ENCODE measurements around the gene MBNL1.

The MBNL1 gene

DNA sequence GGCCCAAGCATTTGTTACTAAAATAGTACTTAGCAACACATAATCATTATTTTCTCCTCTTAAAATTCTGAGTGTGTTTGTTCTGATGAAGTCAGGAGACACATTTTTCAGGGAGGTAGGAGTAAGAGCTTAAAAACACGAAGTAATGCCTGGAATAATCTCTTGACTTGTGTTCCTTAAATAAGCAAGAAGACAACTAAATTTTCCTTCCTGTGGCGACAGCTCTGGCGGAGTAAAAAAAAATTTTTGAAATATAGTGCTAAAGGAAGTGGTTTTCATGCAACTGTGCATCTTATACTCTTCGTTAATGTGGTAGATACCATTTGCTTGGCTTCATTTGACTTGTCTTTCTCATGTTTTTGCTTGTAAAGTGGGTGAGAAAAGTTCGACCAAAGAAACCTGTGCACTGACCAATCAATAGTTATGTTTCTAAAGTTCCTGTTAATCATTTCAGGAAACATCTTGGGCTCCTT is 11.1 kb upstream of the MBNL1 start:
- no peaks in the 10 kb centered on the region for H3K9me2 ChIP-seq (replicated peaks; ENCODE audit: insufficient read depth, low read length)
- no peaks in the 10 kb centered on the region for H3K79me2 ChIP-seq (ENCODE audit: low read length)
- DNase-seq, result no peak
- H3K4me2 ChIP-seq (ENCODE audit: low read depth, low read length), result no peak overlapping the region
- no peak overlapping the region for H3K4me3 ChIP-seq (ENCODE audit: low read length)
- no peak overlapping the region for H3K27ac ChIP-seq (ENCODE audit: low read length)
- H3F3A ChIP-seq (ENCODE audit: insufficient read depth, low read length), result no peaks in the 10 kb centered on the region
- H3K9ac ChIP-seq (ENCODE audit: low read length), result no peak overlapping the region
- H2AFZ ChIP-seq (ENCODE audit: low read length), result no peak overlapping the region
- TF ChIP-seq EZH2phosphoT487 (IDR thresholded peaks at IDR 0.05; ENCODE audit: low read length) (no peak), EZH2 (optimal IDR thresholded peaks at IDR 0.05; ENCODE audit: low read depth, low read length) (no peak)
- TF ChIP-seq, protein P1, sequence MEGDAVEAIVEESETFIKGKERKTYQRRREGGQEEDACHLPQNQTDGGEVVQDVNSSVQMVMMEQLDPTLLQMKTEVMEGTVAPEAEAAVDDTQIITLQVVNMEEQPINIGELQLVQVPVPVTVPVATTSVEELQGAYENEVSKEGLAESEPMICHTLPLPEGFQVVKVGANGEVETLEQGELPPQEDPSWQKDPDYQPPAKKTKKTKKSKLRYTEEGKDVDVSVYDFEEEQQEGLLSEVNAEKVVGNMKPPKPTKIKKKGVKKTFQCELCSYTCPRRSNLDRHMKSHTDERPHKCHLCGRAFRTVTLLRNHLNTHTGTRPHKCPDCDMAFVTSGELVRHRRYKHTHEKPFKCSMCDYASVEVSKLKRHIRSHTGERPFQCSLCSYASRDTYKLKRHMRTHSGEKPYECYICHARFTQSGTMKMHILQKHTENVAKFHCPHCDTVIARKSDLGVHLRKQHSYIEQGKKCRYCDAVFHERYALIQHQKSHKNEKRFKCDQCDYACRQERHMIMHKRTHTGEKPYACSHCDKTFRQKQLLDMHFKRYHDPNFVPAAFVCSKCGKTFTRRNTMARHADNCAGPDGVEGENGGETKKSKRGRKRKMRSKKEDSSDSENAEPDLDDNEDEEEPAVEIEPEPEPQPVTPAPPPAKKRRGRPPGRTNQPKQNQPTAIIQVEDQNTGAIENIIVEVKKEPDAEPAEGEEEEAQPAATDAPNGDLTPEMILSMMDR (IDR thresholded peaks at IDR 0.05; ENCODE audit: low read length), result no peak
- no peaks in the 10 kb centered on the region for H3K4me1 ChIP-seq (ENCODE audit: low read length)
- no peaks in the 10 kb centered on the region for H3K36me3 ChIP-seq (replicated peaks; ENCODE audit: insufficient read depth, low read length)
- no peaks in the 10 kb centered on the region for H3K9me3 ChIP-seq (replicated peaks; ENCODE audit: insufficient read depth, low read length)
- no peaks in the 10 kb centered on the region for H4K20me1 ChIP-seq (ENCODE audit: insufficient read depth, low read length)
- no peaks in the 10 kb centered on the region for H3K27me3 ChIP-seq (replicated peaks; ENCODE audit: insufficient read depth, low read length)

DNA sequence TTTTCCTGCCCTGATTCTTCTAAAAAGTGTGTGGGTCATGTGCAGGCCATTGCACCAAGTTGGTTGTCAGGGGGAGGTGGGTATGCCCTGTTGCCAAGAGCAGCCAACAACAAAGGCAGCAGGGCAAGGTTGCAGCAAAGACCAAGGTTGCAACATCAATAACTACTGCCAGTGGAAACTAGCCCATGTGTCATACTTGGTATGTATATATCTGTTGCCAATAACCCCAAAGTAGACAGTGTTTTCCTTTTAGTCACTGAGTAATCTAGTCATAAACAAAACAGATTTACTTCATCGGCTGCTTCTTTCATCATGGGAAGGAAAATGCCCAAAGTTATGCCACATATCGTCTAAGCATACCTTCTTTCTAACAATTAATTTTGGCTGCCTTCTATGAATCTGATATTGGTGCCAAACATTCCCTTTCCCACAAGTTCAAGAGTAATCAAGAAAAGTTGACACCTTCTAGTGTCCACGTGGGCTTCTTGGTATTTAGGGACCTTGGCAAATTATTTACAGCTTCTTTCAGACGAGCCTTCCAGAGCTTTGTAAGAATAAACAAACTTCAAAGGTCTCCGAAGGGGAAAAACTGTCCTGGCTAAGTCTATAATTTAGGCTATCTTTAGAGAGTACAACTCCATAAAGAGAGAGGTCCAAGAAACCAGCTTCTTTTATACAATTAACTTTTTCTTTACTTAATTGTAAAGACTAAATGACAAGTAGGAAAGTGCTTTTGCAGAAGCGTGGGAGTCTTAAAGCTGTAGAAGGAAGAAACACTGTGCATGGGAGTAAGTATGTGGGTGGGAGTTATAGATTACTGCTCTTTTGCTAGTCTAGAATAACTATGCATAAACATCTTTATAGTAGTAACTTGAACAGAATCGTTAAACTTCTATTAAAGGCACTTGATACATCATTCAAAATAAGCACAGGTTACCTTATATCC is 10.0 kb upstream of the MBNL1 start:
- H3K79me2 ChIP-seq (ENCODE audit: low read length), result no peaks in the 10 kb centered on the region
- TF ChIP-seq EZH2 (optimal IDR thresholded peaks at IDR 0.05; ENCODE audit: low read depth, low read length), result no peak
- no peak for TF ChIP-seq EZH2phosphoT487 (IDR thresholded peaks at IDR 0.05; ENCODE audit: low read length)
- TF ChIP-seq, protein P1 (IDR thresholded peaks at IDR 0.05; ENCODE audit: low read length), result no peak
- no peak for DNase-seq
- H3K27ac ChIP-seq (ENCODE audit: low read length), result no peak overlapping the region
- no peaks in the 10 kb centered on the region for H3F3A ChIP-seq (ENCODE audit: insufficient read depth, low read length)
- H2AFZ ChIP-seq (ENCODE audit: low read length), result no peak overlapping the region
- H3K4me1 ChIP-seq (ENCODE audit: low read length), result no peaks in the 10 kb centered on the region
- H3K36me3 ChIP-seq (replicated peaks; ENCODE audit: insufficient read depth, low read length), result no peaks in the 10 kb centered on the region
- H3K9ac ChIP-seq (ENCODE audit: low read length), result no peak overlapping the region
- no peaks in the 10 kb centered on the region for H4K20me1 ChIP-seq (ENCODE audit: insufficient read depth, low read length)
- no peaks in the 10 kb centered on the region for H3K27me3 ChIP-seq (replicated peaks; ENCODE audit: insufficient read depth, low read length)
- no peak overlapping the region for H3K4me2 ChIP-seq (ENCODE audit: low read depth, low read length)
- no peaks in the 10 kb centered on the region for H3K9me2 ChIP-seq (replicated peaks; ENCODE audit: insufficient read depth, low read length)
- H3K4me3 ChIP-seq (ENCODE audit: low read length), result no peak overlapping the region
- no peaks in the 10 kb centered on the region for H3K9me3 ChIP-seq (replicated peaks; ENCODE audit: insufficient read depth, low read length)

DNA sequence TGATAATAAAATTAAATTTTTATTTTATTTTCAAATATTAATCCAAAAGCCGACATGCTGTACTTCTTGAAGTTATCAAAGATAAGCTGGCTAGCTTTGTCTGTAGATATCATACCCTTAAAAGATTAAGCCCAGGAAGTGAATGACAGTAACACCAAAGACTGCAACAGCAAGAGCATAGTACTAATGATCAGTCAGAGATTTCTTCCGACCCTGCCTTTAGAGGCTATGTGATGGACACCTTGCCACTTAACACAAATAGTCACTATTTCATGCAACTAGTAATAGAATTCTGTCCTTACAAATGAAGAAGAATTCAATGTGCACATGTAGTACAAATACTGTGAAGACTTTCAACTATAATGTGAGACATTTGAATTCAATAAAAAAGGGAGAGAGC is 9.3 kb upstream of the MBNL1 start:
- H2AFZ ChIP-seq (ENCODE audit: low read length), result no peak overlapping the region
- no peak overlapping the region for H3K27ac ChIP-seq (ENCODE audit: low read length)

More for the DNA sequence above, 9.3 kb upstream of the MBNL1 start:
- no peaks in the 10 kb centered on the region for H4K20me1 ChIP-seq (ENCODE audit: insufficient read depth, low read length)
- H3K79me2 ChIP-seq (ENCODE audit: low read length), result no peaks in the 10 kb centered on the region
- TF ChIP-seq, protein P1 (IDR thresholded peaks at IDR 0.05; ENCODE audit: low read length), result no peak
- TF ChIP-seq EZH2 (optimal IDR thresholded peaks at IDR 0.05; ENCODE audit: low read depth, low read length) (no peak), EZH2phosphoT487 (IDR thresholded peaks at IDR 0.05; ENCODE audit: low read length) (no peak)
- no peak for DNase-seq
- no peak overlapping the region for H3K4me2 ChIP-seq (ENCODE audit: low read depth, low read length)
- no peak overlapping the region for H3K9ac ChIP-seq (ENCODE audit: low read length)
- no peak overlapping the region for H3K4me3 ChIP-seq (ENCODE audit: low read length)
- no peaks in the 10 kb centered on the region for H3K9me2 ChIP-seq (replicated peaks; ENCODE audit: insufficient read depth, low read length)
- no peaks in the 10 kb centered on the region for H3K4me1 ChIP-seq (ENCODE audit: low read length)
- H3K9me3 ChIP-seq (replicated peaks; ENCODE audit: insufficient read depth, low read length), result no peaks in the 10 kb centered on the region
- H3F3A ChIP-seq (ENCODE audit: insufficient read depth, low read length), result no peaks in the 10 kb centered on the region
- H3K27me3 ChIP-seq (replicated peaks; ENCODE audit: insufficient read depth, low read length), result no peaks in the 10 kb centered on the region
- H3K36me3 ChIP-seq (replicated peaks; ENCODE audit: insufficient read depth, low read length), result no peaks in the 10 kb centered on the region
